Hepatocyte (in vitro differentiated cells): ENCODE measurements around the gene GRM1. TPM values are rescaled to one million over a fixed set of nuclear protein-coding genes. Genes with fewer than 3 reads are reported as not detected.

Experiments
- DNase-seq: peaks from one replicate; pipeline ENCODE4 v3.0.0-alpha.2; 2016; ENCODE audit warnings: low spot score
- H2AFZ ChIP-seq: fragments of 200-600 bp; sonication (generic); 2 replicates; pipeline ENCODE4 v1.6.0; 2016; ENCODE audit warnings: antibody characterized with exemption, mild to moderate bottlenecking
- H3K27ac ChIP-seq: fragments of 200-600 bp; sonication (generic); 2 replicates; pipeline ENCODE4 v1.5.1; 2016; ENCODE audit warnings: mild to moderate bottlenecking
- H3K27me3 ChIP-seq: fragments of 200-600 bp; sonication (generic); 2 replicates; pipeline ENCODE4 v1.6.1; 2016
- H3K36me3 ChIP-seq: fragments of 200-600 bp; sonication (generic); replicated peaks from 2 replicates; pipeline ENCODE4 v1.5.1; 2016; ENCODE audit warnings: low read depth; ENCODE audit not compliant: insufficient read depth
- H3K4me1 ChIP-seq: fragments of 200-600 bp; sonication (generic); 2 replicates; pipeline ENCODE4 v1.5.1; 2016; ENCODE audit warnings: mild to moderate bottlenecking, moderate library complexity; ENCODE audit not compliant: insufficient read depth
- H3K4me2 ChIP-seq: fragments of 200-600 bp; sonication (generic); 2 replicates; pipeline ENCODE4 v1.6.0; 2016
- H3K4me3 ChIP-seq: fragments of 200-600 bp; sonication (generic); 2 replicates; pipeline ENCODE4 v1.5.1; 2016; ENCODE audit warnings: mild to moderate bottlenecking
- H3K79me2 ChIP-seq: fragments of 200-600 bp; sonication (generic); 2 replicates; pipeline ENCODE4 v1.6.0; 2017; ENCODE audit warnings: mild to moderate bottlenecking
- H3K9me2 ChIP-seq: fragments of 200-600 bp; sonication (generic); replicated peaks from 2 replicates; pipeline ENCODE4 v1.6.0; 2017; ENCODE audit warnings: mild to moderate bottlenecking; ENCODE audit not compliant: insufficient read depth
- H3K9me3 ChIP-seq: fragments of 200-600 bp; sonication (generic); 2 replicates; pipeline ENCODE4 v1.5.1; 2016; ENCODE audit warnings: low read depth, mild to moderate bottlenecking
- H4K20me1 ChIP-seq: fragments of 200-600 bp; sonication (generic); 2 replicates; pipeline ENCODE4 v1.6.0; 2016; ENCODE audit warnings: mild to moderate bottlenecking; ENCODE audit not compliant: insufficient read depth, poor library complexity, severe bottlenecking
- CTCF ChIP-seq: fragments of 200-600 bp; sonication (generic); IDR thresholded peaks from 2 replicates; pipeline ENCODE4 v1.5.1; 2016; ENCODE audit warnings: antibody characterized with exemption, mild to moderate bottlenecking; ENCODE audit not compliant: poor library complexity
- EZH2 ChIP-seq: fragments of 200-600 bp; sonication (generic); IDR thresholded peaks from 2 replicates; pipeline ENCODE4 v1.6.1; 2016; ENCODE audit warnings: antibody characterized with exemption, mild to moderate bottlenecking, borderline replicate concordance
- EZH2phosphoT487 ChIP-seq: fragments of 200-600 bp; sonication (generic); IDR thresholded peaks from one replicate; pipeline ENCODE4 v1.6.1; 2018; ENCODE audit warnings: antibody characterized with exemption, mild to moderate bottlenecking, low read depth, moderate library complexity; ENCODE audit not compliant: unreplicated experiment, severe bottlenecking
- WGBS: methylation state at CpG from one replicate; pipeline ENCODE4 v1.1.6; 2016; ENCODE audit warnings: low lambda C conversion rate; ENCODE audit errors: missing lambda C conversion rate; 5-methylcytosine and 5-hydroxymethylcytosine counted together
- polyA plus RNA-seq: library from polyadenylated mRNA; unstranded; fragments of >200 nt; fragmentation: Nextera tagmentation; extraction: Ambion mirVana; gene quantifications from 2 replicates; pipeline ENCODE4 v1.2.1, GENCODE V29; 2016
- total RNA-seq: library from RNA; depleted of rRNA; stranded (reverse); fragments of >200 nt; gene quantifications from 2 replicates; pipeline ENCODE4 v1.2.3, GENCODE V29; 2014

GRM1 gene
- total and polyA plus RNA-seq, 2 experiments from 2014 or later = 0.17 TPM; not detected in 1

GRCh38 chr6:146135167-146135566 is 106.3 kb downstream of the GRM1 start:
- no peaks in the 10 kb centered on the region for H3K27me3 ChIP-seq
- TF ChIP-seq EZH2phosphoT487 = no peak
- TF ChIP-seq CTCF = no peak
- TF ChIP-seq EZH2 = no peak
- 78% methylated on average over 2 of the region's 2 CpGs for WGBS

DNA sequence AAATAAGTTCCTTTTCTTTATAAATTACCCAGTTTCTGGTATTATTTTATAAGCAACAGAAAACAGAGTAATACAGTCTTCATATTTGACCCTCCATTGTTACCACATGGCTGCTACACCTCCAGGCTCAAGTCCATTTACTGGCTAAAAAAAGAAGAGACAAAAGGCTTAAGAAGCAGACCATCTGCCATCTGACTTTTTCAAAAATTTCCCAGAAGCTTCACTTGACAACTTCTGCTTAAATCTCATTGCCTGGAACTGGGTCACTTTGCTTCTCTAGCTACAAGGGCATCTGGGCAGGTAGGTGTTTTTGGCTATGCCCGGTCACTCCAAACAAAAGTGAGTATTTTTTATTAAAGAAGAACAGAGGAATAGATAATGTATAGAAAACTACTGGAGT is 118.0 kb downstream of the GRM1 start:
- TF ChIP-seq EZH2 (no peak), EZH2phosphoT487 (no peak), CTCF (no peak)
- no peak overlapping the region for H2AFZ ChIP-seq
- DNase-seq = no peak
- no peak overlapping the region for H3K4me2 ChIP-seq
- H3K36me3 ChIP-seq = no peaks in the 10 kb centered on the region
- H3K9me2 ChIP-seq = no peaks in the 10 kb centered on the region
- no peak overlapping the region for H3K4me3 ChIP-seq
- H3K27ac ChIP-seq = no peak overlapping the region
- no peaks in the 10 kb centered on the region for H3K4me1 ChIP-seq
- H3K79me2 ChIP-seq = no peaks in the 10 kb centered on the region
- 88% methylated on average over 1 of the region's 1 CpG for WGBS
- no peaks in the 10 kb centered on the region for H3K9me3 ChIP-seq
- H3K27me3 ChIP-seq = no peaks in the 10 kb centered on the region
- H4K20me1 ChIP-seq = no peaks in the 10 kb centered on the region

More at GRCh38 chr6:146135167-146135566, 106.3 kb downstream of the GRM1 start:
- Histone ChIP-seq H3K27ac (no peak overlapping the region), H3K4me1 (no peaks in the 10 kb centered on the region), H3K79me2 (no peaks in the 10 kb centered on the region), H3K36me3 (no peaks in the 10 kb centered on the region), H3K9me2 (no peaks in the 10 kb centered on the region), H3K4me2 (no peak overlapping the region), H2AFZ (no peak overlapping the region), H3K9me3 (no peaks in the 10 kb centered on the region), H3K4me3 (no peak overlapping the region), H4K20me1 (no peaks in the 10 kb centered on the region)
- no peak for DNase-seq

GRCh38 chr6:146149770-146150169 is 120.9 kb downstream of the GRM1 start:
- Histone ChIP-seq H3K4me3 (no peak overlapping the region), H3K4me2 (no peak overlapping the region), H3K9me3 (no peaks in the 10 kb centered on the region), H2AFZ (no peak overlapping the region), H3K27ac (no peak overlapping the region), H3K27me3 (no peaks in the 10 kb centered on the region), H3K79me2 (no peaks in the 10 kb centered on the region), H3K36me3 (no peaks in the 10 kb centered on the region), H3K9me2 (no peaks in the 10 kb centered on the region), H4K20me1 (no peaks in the 10 kb centered on the region), H3K4me1 (no peaks in the 10 kb centered on the region)
- TF ChIP-seq EZH2 (no peak), CTCF (no peak), EZH2phosphoT487 (no peak)
- WGBS = 30% methylated on average over 1 of the region's 1 CpG
- DNase-seq = no peak
